Karpas-422 (cell line): ENCODE data around the gene PDCD2. TPM values are rescaled to one million over a fixed set of nuclear protein-coding genes. Genes with fewer than 3 reads are reported as not detected.

Experiments used
- DNase-seq: peaks from one replicate; pipeline ENCODE4 v3.0.0-alpha.2; 2015
- H2AFZ ChIP-seq: fragments of 200-600 bp; sonication (generic); 2 replicates; pipeline ENCODE4 v1.6.1; 2014; ENCODE audit warnings: antibody characterized with exemption, low read length, mixed read lengths
- H3K27ac ChIP-seq: fragments of 200-600 bp; sonication (generic); 2 replicates; pipeline ENCODE4 v1.5.1; 2014; ENCODE audit warnings: mild to moderate bottlenecking, low read length, moderate library complexity
- H3K27me3 ChIP-seq: fragments of 200-600 bp; sonication (generic); 2 replicates; pipeline ENCODE4 v1.6.1; 2014; ENCODE audit warnings: low read length, mixed read lengths
- H3K36me3 ChIP-seq: fragments of 200-600 bp; sonication (generic); 2 replicates; pipeline ENCODE4 v1.6.1; 2014; ENCODE audit warnings: low read length, mixed read lengths; ENCODE audit not compliant: insufficient read depth
- H3K4me1 ChIP-seq: fragments of 200-600 bp; sonication (generic); 2 replicates; pipeline ENCODE4 v1.6.1; 2014; ENCODE audit warnings: mild to moderate bottlenecking, low read length, mixed read lengths
- H3K4me2 ChIP-seq: fragments of 200-600 bp; sonication (generic); 2 replicates; pipeline ENCODE4 v1.6.1; 2014; ENCODE audit warnings: low read length, low read depth, mild to moderate bottlenecking; ENCODE audit not compliant: poor library complexity, severe bottlenecking
- H3K4me3 ChIP-seq: fragments of 200-600 bp; sonication (generic); 2 replicates; pipeline ENCODE4 v1.5.1; 2014; ENCODE audit warnings: mild to moderate bottlenecking, antibody characterized with exemption, low read length, mixed read lengths
- H3K79me2 ChIP-seq: fragments of 200-600 bp; sonication (generic); 2 replicates; pipeline ENCODE4 v1.6.1; 2014; ENCODE audit warnings: mild to moderate bottlenecking, low read length, mixed read lengths
- H3K9ac ChIP-seq: fragments of 200-600 bp; sonication (generic); 2 replicates; pipeline ENCODE4 v1.6.0; 2014; ENCODE audit warnings: low read length
- H3K9me2 ChIP-seq: fragments of 200-600 bp; sonication (generic), shearing (Covaris generic); replicated peaks from 2 replicates; pipeline ENCODE4 v1.6.0; 2014; ENCODE audit warnings: mild to moderate bottlenecking, low read length, moderate library complexity; ENCODE audit not compliant: insufficient read depth
- H3K9me3 ChIP-seq: fragments of 300-700, 200-600 bp; sonication (generic); 2 replicates; pipeline ENCODE4 v1.6.1; 2014; ENCODE audit warnings: low read length, mixed read lengths
- H4K20me1 ChIP-seq: fragments of 200-600 bp; sonication (generic); 2 replicates; pipeline ENCODE4 v1.6.1; 2014; ENCODE audit warnings: mild to moderate bottlenecking, antibody characterized with exemption, low read length, low read depth; ENCODE audit not compliant: insufficient read depth
- total RNA-seq: library from RNA; depleted of rRNA; stranded (reverse); fragments of >200 nt; shearing (Covaris generic); gene quantifications from 2 replicates; pipeline ENCODE4 v1.2.3, GENCODE V29; 2014; ENCODE audit warnings: low replicate concordance

The PDCD2 gene
- total RNA-seq, 1 experiment from 2014 or later = 167 TPM

DNA sequence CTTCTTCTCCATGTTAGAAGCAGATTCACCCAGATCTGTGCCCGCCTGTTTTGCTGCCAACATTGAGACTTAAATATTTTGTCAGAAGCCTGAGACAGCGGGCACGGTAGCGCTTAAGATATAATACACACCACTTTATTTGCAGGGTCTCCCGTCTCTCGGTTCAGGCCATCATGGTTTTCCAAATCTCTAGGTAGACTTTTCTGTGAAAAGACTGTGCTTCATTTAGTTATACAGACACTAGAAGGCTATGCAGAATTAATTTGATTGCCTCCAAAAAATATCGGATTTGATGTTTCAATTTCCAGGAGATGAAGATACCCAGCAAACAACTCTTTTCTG is 29.7 kb downstream of the PDCD2 start:
- Histone ChIP-seq H3K9ac (peak overlapping the region; percentile 86), H3K4me2 (peak overlapping the region; percentile 100), H4K20me1 (peaks cover 37% of the 10 kb centered on the region), H3K4me3 (peak overlapping the region; percentile 98), H3K27ac (no peak overlapping the region), H3K36me3 (peaks cover 9% of the 10 kb centered on the region; the same call in 1 of the 2 replicates), H3K4me1 (peaks cover 33% of the 10 kb centered on the region), H2AFZ (no peak overlapping the region), H3K27me3 (no peaks in the 10 kb centered on the region), H3K9me3 (no peaks in the 10 kb centered on the region), H3K79me2 (peaks cover 88% of the 10 kb centered on the region), H3K9me2 (no peaks in the 10 kb centered on the region)
- no peak for DNase-seq

DNA sequence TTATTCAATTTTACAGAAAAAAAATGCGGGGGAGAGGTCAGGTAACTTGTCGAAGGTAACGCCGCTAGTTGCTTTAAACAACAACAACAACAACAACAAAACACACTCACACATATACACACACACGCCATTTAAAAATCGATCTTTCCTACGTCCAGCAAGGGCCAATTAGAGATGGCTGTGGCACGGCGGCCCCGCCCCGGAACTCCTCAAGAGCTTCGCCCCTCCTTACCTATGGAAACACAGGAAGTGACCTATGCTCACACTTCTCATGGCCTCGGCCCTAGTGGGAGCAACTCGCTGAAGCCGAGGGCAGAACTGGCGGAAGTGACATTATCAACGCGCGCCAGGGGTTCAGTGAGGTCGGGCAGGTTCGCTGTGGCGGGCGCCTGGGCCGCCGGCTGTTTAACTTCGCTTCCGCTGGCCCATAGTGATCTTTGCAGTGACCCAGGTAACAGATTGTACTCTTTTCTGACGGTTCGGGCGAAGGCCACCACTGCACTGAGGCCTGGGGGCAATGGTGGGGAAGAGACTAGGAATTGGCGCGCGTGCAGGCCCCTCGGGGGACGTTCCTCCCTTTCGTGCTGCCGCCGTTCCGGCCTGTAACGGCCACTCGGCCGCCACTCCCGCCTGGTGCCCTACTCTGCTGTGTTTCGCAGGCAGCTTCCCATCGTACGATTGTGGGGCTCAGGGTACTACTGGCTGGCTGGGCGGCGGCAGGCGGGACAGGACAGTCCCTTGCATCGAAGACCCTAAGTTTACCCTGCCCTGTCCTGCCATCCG is 30.2 kb downstream of the PDCD2 start, which contains the start of gene TBP:
TBP (plus strand) TSS at position 357 of the 783 bp plus-strand sequence. CDS start 2,661 bp downstream, outside the sequence.
- peak within 1 kb of the TSS; percentile 95 for H3K9ac ChIP-seq
- H3K4me3 ChIP-seq = peak within 1 kb of the TSS; percentile 98
- peaks cover 88% of the 10 kb centered on the region for H3K79me2 ChIP-seq
- no peaks in the 10 kb centered on the region for H3K9me2 ChIP-seq
- peak within 1 kb of the TSS; percentile 100 for H3K4me2 ChIP-seq
- H2AFZ ChIP-seq = peak within 1 kb of the TSS; percentile 99
- no peaks in the 10 kb centered on the region for H3K27me3 ChIP-seq
- H3K9me3 ChIP-seq = no peaks in the 10 kb centered on the region
- peaks cover 13% of the 10 kb centered on the region; the same call in 1 of the 2 replicates for H3K36me3 ChIP-seq
- H3K27ac ChIP-seq = peak within 1 kb of the TSS; percentile 53
- peaks cover 33% of the 10 kb centered on the region for H3K4me1 ChIP-seq
- peak; percentile 99 for DNase-seq
- peaks cover 43% of the 10 kb centered on the region for H4K20me1 ChIP-seq

GRCh38 chr6:170553534-170554012 is 30.9 kb downstream of the PDCD2 start:
- Histone ChIP-seq H3K4me3 (peak overlapping the region; percentile 98), H3K9me2 (no peaks in the 10 kb centered on the region), H4K20me1 (peaks cover 45% of the 10 kb centered on the region), H3K36me3 (peaks cover 19% of the 10 kb centered on the region; the same call in 1 of the 2 replicates), H2AFZ (peak overlapping the region; percentile 99), H3K9ac (peak overlapping the region; percentile 95), H3K4me1 (peaks cover 33% of the 10 kb centered on the region), H3K27ac (peak overlapping the region; percentile 53), H3K79me2 (peaks cover 89% of the 10 kb centered on the region), H3K9me3 (no peaks in the 10 kb centered on the region), H3K4me2 (peak overlapping the region; percentile 100), H3K27me3 (no peaks in the 10 kb centered on the region)
- no peak for DNase-seq

DNA sequence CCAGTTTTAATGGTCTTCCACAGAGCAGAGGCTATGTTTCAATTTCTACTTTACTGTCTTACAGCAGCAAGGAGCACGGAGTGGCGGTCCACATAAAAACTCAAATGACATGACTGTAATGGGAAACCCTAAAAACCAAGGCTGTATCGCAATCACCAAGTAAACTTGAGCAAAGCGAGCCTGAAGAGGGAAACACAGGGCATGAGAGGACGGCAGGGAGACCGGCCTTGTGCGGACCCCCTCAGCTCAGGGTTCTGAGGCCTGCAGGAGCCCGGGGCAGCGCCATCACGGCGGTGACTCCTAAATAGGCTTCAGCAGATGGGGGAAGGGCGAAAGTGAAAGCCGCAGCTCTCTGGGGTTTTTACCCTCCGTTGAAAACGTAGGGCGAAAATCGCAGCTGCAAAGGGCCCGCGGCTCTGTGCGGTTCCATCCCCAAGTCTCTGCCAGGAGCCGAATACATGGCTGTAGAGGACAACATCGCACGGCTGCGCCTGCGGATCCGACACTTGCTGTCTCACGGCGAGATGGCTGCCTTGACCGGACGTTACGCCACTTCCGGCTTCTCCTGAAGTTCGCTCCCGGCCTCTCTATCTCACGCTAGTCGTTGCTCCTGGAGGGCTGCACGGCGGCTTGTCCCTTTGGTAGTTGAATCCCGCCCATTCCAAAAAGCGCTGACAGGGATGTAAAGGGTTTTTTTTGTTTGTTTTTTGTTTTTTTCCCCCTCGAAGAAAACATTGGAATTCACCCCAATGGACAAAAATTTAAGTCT is 31.5 kb downstream of the PDCD2 start, which contains the start of gene PSMB1:
PSMB1 (minus strand) TSS at position 543 of the 769 bp plus-strand sequence; CDS start at position 478, 65 bp downstream.
- peak within 1 kb of the TSS; percentile 100 for H3K4me2 ChIP-seq
- H3K4me1 ChIP-seq = peaks cover 33% of the 10 kb centered on the region
- peak within 1 kb of the TSS; percentile 98 for H3K4me3 ChIP-seq
- H4K20me1 ChIP-seq = peaks cover 45% of the 10 kb centered on the region
- H3K9ac ChIP-seq = peak within 1 kb of the TSS; percentile 95
- H3K27ac ChIP-seq = peak within 1 kb of the TSS; percentile 66
- H2AFZ ChIP-seq = peak within 1 kb of the TSS; percentile 99
- H3K79me2 ChIP-seq = peaks cover 90% of the 10 kb centered on the region
- H3K9me2 ChIP-seq = no peaks in the 10 kb centered on the region
- no peaks in the 10 kb centered on the region for H3K9me3 ChIP-seq
- H3K36me3 ChIP-seq = peaks cover 24% of the 10 kb centered on the region; the same call in 1 of the 2 replicates
- DNase-seq = peak; percentile 95
- no peaks in the 10 kb centered on the region for H3K27me3 ChIP-seq

GRCh38 chr6:170545405-170545804 is 39.0 kb downstream of the PDCD2 start:
- peaks cover 11% of the 10 kb centered on the region for H3K4me1 ChIP-seq
- H3K27me3 ChIP-seq = no peaks in the 10 kb centered on the region
- no peak overlapping the region for H3K4me3 ChIP-seq
- peaks cover 87% of the 10 kb centered on the region; the same call in 1 of the 2 replicates for H3K36me3 ChIP-seq
- no peaks in the 10 kb centered on the region for H3K9me3 ChIP-seq
- H3K9me2 ChIP-seq = no peaks in the 10 kb centered on the region
- H3K27ac ChIP-seq = no peak overlapping the region
- H2AFZ ChIP-seq = no peak overlapping the region
- H3K9ac ChIP-seq = no peak overlapping the region
- no peak overlapping the region for H3K4me2 ChIP-seq
- H4K20me1 ChIP-seq = peaks cover 32% of the 10 kb centered on the region
- DNase-seq = no peak
- peaks cover 96% of the 10 kb centered on the region for H3K79me2 ChIP-seq

GRCh38 chr6:170542031-170542719 is 42.3 kb downstream of the PDCD2 start:
- H3K27me3 ChIP-seq = no peaks in the 10 kb centered on the region
- no peak overlapping the region for H3K9ac ChIP-seq
- no peak overlapping the region for H3K27ac ChIP-seq
- DNase-seq = no peak
- peaks cover 21% of the 10 kb centered on the region for H4K20me1 ChIP-seq
- no peak overlapping the region for H3K4me3 ChIP-seq
- H3K9me2 ChIP-seq = no peaks in the 10 kb centered on the region
- no peak overlapping the region for H3K4me2 ChIP-seq
- H2AFZ ChIP-seq = no peak overlapping the region
- peaks cover 95% of the 10 kb centered on the region for H3K79me2 ChIP-seq
- peaks cover 11% of the 10 kb centered on the region for H3K4me1 ChIP-seq
- peaks cover 91% of the 10 kb centered on the region for H3K36me3 ChIP-seq
- H3K9me3 ChIP-seq = no peaks in the 10 kb centered on the region

DNA sequence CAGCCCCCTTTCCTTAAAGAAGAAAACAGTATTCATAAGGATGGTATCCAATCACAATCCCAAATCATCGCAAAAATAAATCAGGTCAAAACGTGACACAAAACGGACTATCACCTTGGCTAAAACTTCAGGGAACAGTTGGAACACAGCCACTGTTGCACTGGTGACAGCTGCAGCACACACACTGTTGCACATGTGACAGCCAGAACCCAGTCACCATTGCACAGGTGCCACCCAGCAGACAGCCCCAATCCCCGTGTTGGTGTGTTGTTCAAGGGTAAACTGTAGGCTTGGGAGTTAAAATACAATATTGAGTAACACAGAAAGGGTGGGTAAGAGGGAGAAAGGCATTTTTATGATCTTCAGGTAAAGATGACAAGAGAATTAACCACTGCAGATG is 47.1 kb downstream of the PDCD2 start:
- H2AFZ ChIP-seq = no peak overlapping the region
- no peak overlapping the region for H3K27ac ChIP-seq
- peaks cover 11% of the 10 kb centered on the region for H3K4me1 ChIP-seq
- H3K9me3 ChIP-seq = no peaks in the 10 kb centered on the region
- H3K9me2 ChIP-seq = no peaks in the 10 kb centered on the region
- no peak overlapping the region for H3K9ac ChIP-seq
- H3K79me2 ChIP-seq = peaks cover 51% of the 10 kb centered on the region
- H3K36me3 ChIP-seq = peaks cover 85% of the 10 kb centered on the region
- H3K4me2 ChIP-seq = no peak overlapping the region
- no peak overlapping the region for H3K4me3 ChIP-seq
- no peaks in the 10 kb centered on the region for H3K27me3 ChIP-seq
- H4K20me1 ChIP-seq = peaks cover 21% of the 10 kb centered on the region; the same call in 1 of the 2 replicates
- DNase-seq = no peak
